AG08396 (cell line): ENCODE measurements around the gene SYT8.

Experiments
- DNase-seq: peaks from one replicate; pipeline ENCODE4 v3.0.0; 2012; ENCODE audit warnings: low spot score, mixed read lengths

SYT8 gene

GRCh38 chr11:1860108-1860507, 25.3 kb downstream of the SYT8 start:
- DNase-seq, result no peak

DNA sequence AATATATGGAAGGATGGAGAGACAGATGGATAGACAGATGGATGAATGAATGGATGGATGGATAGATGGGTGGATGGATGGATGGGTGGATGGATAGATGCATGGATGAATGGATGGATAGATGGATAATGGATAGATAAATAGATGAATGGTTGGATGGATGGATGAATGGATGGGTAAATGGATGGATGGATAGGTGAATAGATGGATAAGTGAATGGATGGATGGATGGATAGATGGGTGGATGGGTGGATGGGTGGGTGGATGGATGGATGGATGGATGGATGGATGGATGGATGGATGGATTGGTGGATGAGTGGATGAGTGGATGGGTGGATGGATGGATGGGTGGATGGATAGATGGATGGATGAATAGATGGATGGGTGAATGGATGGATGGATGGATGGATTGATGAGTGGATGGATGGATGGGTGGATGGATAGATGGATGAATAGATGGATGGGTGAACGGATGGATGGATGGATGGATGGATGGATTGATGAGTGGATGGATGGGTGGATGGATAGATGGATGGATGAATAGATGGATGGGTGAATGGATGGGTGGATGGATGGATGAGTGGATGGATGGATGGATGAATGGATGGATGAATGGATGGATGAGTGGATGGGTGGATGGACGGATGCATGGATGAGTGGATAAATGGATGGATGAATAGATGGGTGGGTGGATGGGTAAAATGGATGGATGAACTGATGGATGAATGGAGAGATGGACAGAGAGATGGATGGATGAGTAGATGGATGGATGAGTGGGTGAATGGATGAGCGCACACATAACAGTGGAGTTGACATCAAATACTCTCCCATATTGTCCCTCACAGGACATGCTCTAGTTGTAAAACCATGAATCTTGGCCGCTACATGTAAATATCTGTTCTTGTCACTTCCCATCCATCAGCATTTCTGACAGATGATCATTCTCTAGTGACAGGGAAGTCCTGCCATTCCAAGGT, 26.9 kb downstream of the SYT8 start:
- DNase-seq, result no peak

DNA sequence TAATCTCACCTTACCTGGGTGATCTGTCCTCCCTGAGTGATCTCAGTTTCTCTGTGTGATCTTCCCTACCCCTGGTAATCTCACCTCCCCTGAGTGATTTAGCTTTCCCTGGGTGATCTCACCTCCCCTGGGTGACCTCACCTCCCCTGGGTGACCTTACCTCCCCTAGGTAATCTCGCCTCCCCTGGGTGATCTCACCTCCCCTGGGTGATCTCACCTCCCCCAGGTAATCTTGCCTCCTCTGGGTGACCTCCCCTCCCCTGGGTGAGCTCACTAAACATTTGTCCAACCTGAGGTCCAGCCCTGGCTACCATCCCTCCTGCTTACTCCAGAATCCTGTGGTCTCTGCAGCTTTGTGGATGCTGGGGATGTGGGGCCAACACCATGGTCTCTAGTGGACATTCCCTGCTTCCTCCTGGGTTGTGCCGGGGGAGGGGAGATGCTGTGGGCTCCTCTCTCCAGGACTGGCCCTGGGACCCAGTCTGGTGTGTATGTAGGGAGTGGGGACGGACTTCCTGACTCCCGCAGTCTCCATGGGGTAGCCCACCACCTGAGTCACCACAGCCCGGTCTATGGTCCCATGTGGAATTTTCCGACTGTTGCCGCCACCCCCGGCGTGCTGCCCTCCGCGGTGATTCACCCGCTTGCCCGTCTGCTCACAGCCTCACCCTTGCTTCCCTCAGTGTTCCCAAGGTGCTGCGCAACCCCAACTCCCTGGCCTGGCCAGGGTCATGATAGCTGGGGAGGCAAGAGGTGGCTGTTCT, 28.0 kb downstream of the SYT8 start:
- no peak for DNase-seq

GRCh38 chr11:1863352-1864216, 28.8 kb downstream of the SYT8 start:
- DNase-seq, result peak; percentile 97

- peak; percentile 49 for DNase-seq
Observed at GRCh38 chr11:1864231-1864630, 29.4 kb downstream of the SYT8 start.

DNA sequence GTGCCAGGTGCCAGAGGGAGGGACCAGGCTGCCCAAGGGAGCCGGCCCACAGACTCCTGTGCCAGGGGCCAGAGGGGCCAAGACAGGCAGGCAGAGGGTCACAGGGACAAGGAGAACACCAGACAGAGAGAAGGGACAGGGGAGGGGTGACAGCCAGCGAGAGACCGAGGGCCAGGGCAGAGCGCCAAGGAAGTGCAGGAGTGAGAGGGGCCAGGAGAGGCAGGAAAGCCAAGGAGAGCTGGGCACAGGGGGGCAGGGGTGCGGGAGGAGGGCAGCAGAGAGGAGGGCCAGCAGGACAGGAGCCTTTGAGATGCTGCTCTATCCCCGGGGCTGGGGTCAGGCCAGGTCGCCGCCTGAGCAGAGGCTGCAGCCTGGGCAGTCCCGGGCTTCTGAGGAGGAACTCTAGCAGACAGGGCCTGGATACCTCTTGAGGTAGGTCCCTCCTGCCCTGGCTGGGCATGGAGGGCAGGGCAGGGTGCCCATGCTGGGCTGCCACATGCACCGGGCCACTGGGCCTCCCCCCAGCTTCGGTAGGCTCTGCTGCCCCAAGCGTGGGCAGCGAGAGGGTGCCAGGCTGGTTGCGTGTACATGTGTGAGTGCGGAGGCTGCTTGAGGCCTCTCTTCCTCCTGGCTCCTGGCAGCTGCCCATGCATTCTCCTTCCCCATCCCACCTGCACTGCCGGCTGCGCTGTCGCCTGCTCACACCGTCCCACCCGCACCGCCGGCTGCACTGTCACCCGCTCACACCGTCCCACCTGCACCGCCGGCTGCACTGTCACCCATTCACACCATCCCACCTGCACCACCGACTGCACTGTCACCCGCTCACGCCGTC, 30.3 kb downstream of the SYT8 start:
- DNase-seq, result no peak

DNA sequence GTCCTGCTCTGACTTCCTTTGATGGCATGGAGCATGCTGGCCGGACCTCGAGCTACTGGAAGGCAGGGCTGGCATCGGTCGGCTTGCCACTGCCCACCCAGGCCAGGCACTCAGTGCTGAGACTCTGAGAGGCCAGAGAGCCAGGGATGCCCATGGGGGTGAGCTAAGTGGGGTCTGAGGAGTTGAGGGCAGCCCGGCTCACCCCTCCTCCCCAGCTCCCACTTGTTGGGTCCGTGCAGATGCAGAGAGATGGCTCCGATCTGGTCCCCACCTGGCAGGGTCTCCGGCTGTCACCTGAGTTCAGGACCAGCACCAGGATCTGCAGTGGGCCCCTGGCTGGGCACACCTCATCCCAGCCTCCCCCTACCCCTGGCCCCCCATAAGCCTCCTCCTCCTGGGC, 31.4 kb downstream of the SYT8 start:
- no peak for DNase-seq

DNA sequence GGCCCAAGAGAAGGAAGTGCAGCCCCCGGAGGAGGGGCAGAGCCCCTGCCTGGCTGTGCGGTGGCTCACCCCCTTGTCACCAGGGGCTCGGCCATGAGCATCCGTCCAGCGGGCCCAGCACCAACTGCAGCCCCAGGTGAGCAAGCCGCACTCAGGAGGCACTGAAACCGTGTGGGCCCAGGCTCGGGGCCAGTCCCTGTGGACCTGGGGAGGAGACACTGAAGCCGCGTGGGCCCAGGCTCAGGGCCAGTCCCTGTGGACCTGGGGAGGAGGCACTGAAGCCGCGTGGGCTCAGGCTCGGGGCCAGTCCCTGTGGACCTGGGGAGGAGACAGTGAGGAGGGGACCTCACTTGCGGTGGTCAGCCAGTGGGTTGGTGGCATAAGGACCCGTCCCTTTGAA, 32.0 kb downstream of the SYT8 start:
- DNase-seq, result no peak

DNA sequence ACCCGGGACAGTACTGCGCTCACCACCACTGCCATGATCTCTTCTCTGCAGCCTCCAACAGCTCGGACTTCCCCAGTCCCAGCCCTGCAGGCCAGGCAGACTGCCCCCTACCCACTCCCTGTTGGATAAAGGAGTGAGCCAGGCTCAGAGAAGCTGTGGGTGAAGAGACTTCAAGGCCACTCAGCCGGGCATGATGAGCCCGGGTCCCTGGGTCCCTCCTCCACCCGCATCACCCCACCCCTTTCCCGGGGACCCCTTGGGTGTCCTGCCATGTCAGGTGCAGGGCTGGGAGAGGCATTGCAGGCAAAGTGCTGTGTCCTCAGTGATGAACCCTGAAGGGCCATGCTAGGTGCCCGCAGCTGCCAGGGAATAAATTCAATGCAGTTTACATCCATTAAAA, 32.6 kb downstream of the SYT8 start:
- no peak for DNase-seq

DNA sequence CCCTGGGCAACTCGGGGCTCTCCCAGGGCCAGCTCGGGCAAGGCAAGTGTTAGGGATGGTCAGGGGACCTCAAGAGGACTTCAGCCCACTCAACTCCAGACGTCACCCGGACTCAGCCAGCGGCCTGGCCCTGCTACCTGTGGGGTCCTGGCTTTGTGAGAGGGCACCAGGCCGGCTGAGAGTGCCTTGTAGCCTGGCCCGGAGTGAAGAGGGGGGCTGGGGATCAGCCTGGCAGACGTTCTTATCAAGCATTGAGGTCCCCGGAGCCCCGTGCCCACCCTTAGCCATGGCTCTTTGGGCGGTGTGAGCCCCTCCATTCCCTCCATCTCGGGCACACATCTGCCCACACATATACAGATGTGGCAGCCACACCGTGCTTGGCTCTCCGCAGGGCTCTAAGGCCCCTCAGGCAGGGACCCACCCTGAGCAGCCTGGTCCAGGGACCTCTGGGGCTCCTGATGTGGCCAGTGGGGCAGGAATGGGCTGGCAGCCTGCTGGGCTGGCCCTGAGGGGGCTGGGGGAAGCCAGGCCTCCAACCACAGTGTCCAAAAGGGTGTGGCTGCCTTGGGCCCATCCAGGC, 33.4 kb downstream of the SYT8 start:
- DNase-seq, result no peak

GRCh38 chr11:1868636-1869291, 34.0 kb downstream of the SYT8 start:
- DNase-seq, result no peak

DNA sequence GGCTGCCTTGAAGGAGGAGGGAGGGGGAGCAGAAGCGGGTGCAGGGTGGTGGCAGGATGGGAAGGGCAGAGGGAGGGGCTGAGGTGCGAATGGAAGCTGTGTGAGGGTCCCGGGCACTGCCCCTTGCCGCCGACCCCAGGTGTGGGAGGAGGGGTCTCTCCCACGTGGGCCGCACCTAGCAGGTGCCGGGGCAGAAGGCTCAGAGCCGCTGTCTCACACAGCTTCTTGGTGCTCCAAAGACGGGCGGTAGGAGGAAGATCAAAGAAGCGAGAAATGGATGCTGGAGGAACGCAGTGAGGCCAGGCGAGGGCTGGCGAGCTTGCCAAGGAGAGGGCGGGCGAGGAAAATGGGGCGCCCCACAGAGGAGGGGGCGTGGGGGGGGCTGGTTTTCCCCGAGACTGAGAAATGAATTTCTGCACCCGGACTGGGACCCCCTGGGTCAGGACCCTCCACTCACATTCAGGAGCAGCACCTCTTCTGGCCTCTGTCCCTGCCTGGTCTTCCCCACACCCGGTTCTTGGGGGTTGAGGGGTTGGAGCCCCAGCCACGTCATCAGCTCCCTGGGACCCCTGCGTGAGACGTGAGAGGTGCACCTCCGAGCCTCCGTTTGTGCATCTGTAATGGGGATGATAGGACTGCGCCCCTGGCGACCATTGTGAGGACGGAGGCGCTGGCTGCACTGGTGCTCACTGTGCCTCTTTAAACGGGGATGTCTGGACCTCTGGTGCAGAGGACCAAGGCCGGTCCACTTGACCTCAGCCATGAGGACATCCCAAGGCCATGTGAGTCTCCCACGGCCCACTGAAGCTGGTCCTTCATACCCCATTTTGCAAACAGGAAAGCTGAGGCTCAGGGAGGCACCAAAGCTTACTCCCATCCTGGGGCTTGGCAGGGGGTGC, 34.9 kb downstream of the SYT8 start:
- DNase-seq, result no peak

GRCh38 chr11:1870326-1870696, 35.5 kb downstream of the SYT8 start:
- no peak for DNase-seq

DNA sequence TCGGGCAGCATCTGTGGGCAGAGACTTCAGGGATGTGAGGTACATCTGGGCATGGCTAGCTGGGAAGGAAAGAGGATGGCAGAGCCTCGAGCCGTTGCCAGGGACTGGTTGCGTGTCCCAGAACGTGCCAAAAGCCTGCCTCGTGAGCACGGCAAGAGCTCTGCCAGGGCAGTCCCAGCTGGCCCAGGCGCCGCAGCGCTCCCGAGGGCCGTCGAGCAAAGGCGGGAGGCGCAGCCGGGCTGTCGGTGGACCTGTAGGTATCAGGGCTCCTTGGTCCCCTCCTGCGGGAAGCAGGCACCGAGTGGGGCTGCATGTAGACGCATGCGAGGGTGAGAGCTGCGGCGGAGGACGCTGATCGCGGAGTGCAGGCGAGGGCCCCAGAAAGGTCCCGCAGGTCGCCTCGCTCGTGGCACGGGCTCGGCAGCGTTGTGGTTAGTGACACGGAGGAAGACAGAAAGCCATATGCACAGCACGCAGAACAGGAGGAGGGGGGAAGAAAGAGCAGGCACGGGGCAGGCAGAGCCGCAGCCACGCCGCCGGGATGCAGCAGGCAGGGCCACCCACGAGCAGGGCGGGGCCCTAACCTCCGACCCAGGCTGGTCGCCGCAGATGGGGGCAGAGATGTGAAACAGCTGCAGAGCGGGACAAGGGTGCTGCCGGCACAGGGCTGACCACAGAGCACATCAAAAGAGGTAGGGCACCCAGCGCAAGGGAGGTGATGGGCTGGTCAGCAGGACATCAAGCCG, 36.1 kb downstream of the SYT8 start:
- DNase-seq, result peak; percentile 62

DNA sequence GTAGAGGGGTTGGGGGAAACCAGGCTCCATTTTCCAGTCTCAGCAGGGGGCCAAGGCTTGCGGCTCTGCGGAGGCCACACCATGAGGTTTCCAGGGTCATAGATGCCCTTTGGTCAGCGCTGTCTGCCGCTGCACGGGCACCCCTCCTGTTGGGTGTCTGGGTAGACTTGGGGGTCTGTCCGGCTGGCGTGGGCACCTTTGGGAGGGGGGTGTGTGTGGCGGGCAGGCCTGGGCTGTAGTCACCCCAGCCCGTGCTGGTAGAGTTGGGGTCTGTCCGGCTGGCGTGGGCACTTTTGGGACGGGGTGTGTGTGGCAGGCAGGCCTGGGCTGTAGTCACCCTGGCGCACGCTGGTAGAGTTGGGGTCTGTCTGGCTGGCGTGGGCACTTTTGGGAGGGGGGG, 36.7 kb downstream of the SYT8 start:
- no peak for DNase-seq

DNA sequence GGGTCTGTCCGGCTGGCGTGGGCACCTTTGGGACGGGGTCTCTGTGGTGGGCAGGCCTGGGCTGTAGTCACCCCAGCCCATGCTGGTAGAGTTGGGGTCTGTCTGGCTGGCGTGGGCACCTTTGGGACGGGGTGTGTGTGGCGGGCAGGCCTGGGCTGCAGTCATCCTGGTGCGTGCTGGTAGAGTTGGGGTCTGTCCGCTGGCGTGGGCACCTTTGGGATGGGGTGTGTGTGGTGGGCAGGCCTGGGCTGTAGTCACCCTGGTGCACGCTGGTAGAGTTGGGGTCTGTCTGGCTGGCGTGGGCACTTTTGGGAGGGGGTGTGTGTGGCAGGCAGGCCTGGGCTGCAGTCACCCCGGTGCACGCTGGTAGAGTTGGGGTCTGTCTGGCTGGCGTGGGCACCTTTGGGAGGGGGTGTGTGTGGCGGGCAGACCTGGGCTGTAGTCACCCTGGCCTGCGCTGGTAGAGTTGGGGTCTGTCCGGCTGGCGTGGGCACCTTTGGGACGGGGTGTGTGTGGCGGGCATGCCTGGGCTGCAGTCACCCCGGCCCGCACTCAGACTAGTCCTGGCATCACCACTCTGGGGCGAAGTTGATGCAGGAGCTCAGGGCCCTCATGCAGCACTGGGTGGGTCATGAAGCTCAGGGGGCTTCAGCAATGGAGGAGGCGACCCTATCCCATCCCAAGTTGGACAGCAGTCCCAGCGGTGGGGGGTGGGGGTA, 37.6 kb downstream of the SYT8 start:
- DNase-seq, result no peak

GRCh38 chr11:1873048-1873812, 38.4 kb downstream of the SYT8 start:
- DNase-seq, result peak; percentile 62
